GM23338 (cell line): ENCODE results near the gene WDR27. TPM values are rescaled to one million over a fixed set of nuclear protein-coding genes. Genes with fewer than 3 reads are reported as not detected.
"Not testable (repeated sequence)": the region's sequence is repeated elsewhere in the genome, so short reads cannot be mapped to it uniquely, and the experiment has no call there.

Source experiments
- ATAC-seq: fragments of 200-7000 bp; cut with Tn5 transposase; 3 replicates; pipeline ENCODE4 v1.9.1; 2020
- DNase-seq: peaks from one replicate; pipeline ENCODE4 v3.0.0-alpha.2; 2015; ENCODE audit warnings: low spot score
- H2AFZ ChIP-seq: fragments of 200-600 bp; sonication (generic); 2 replicates; pipeline ENCODE4 v1.8.0; 2016; ENCODE audit warnings: antibody characterized with exemption, mild to moderate bottlenecking, moderate library complexity
- H3F3A ChIP-seq: fragments of 200-600 bp; sonication (generic); replicated peaks from 2 replicates; pipeline ENCODE4 v1.8.0; 2017; ENCODE audit warnings: antibody characterized with exemption, mixed run types, low read depth
- H3K27ac ChIP-seq: fragments of 200-600 bp; sonication (generic); 2 replicates; pipeline ENCODE4 v1.6.1; 2016; ENCODE audit warnings: low read depth
- H3K27me3 ChIP-seq: fragments of 200-600 bp; sonication (generic); 2 replicates; pipeline ENCODE4 v1.8.0; 2016; ENCODE audit warnings: mild to moderate bottlenecking, mixed run types, moderate library complexity; ENCODE audit not compliant: insufficient read depth
- H3K36me3 ChIP-seq: fragments of 200-600 bp; sonication (generic); 2 replicates; pipeline ENCODE4 v1.8.0; 2016; ENCODE audit warnings: mild to moderate bottlenecking; ENCODE audit not compliant: insufficient read depth
- H3K4me1 ChIP-seq: fragments of 200-600 bp; sonication (generic); 2 replicates; pipeline ENCODE4 v1.8.0; 2016; ENCODE audit warnings: mild to moderate bottlenecking, moderate library complexity; ENCODE audit not compliant: insufficient read depth
- H3K4me2 ChIP-seq: fragments of 200-600 bp; sonication (generic); 2 replicates; pipeline ENCODE4 v1.7.1; 2017; ENCODE audit warnings: mixed run types
- H3K4me3 ChIP-seq: fragments of 200-600 bp; sonication (generic); 2 replicates; pipeline ENCODE4 v1.6.1; 2016; ENCODE audit warnings: mixed run types
- H3K79me2 ChIP-seq: fragments of 200-600 bp; sonication (generic); replicated peaks from 2 replicates; pipeline ENCODE4 v1.8.0; 2017; ENCODE audit warnings: mild to moderate bottlenecking; ENCODE audit not compliant: insufficient read depth
- H3K9me2 ChIP-seq: fragments of 200-600 bp; sonication (generic); 2 replicates; pipeline ENCODE4 v1.8.0; 2017; ENCODE audit not compliant: insufficient read depth
- H4K20me1 ChIP-seq: fragments of 200-600 bp; sonication (generic); replicated peaks from 2 replicates; pipeline ENCODE4 v1.8.0; 2017; ENCODE audit warnings: mild to moderate bottlenecking; ENCODE audit not compliant: insufficient read depth
- H3K27ac Mint-ChIP-seq: 2 replicates; pipeline ENCODE4 v1.8.0; 2020; ENCODE audit warnings: inconsistent platforms, mild to moderate bottlenecking, moderate library complexity, mixed read lengths
- H3K27me3 Mint-ChIP-seq: 3 replicates; pipeline ENCODE4 v1.8.0; 2022; ENCODE audit warnings: low read depth, mild to moderate bottlenecking, moderate library complexity, mixed read lengths, inconsistent platforms; ENCODE audit not compliant: insufficient read depth, poor library complexity
- H3K36me3 Mint-ChIP-seq: 3 replicates; pipeline ENCODE4 v1.8.0; 2021; ENCODE audit warnings: low read depth, mild to moderate bottlenecking, inconsistent platforms, moderate library complexity, mixed read lengths
- H3K4me1 Mint-ChIP-seq: 3 replicates; pipeline ENCODE4 v1.8.0; 2020; ENCODE audit warnings: mild to moderate bottlenecking, inconsistent platforms, mixed read lengths
- H3K4me3 Mint-ChIP-seq: 3 replicates; pipeline ENCODE4 v1.8.0; 2021; ENCODE audit warnings: moderate library complexity, mild to moderate bottlenecking, inconsistent platforms, mixed read lengths
- H3K9me3 Mint-ChIP-seq: 3 replicates; pipeline ENCODE4 v1.8.0; 2020; ENCODE audit warnings: moderate library complexity, mild to moderate bottlenecking, inconsistent platforms, mixed read lengths
- CREB1 ChIP-seq: fragments of 250-450 bp; sonication (Bioruptor Pico); IDR thresholded peaks from 2 replicates; pipeline ENCODE4 v1.5.0; 2020; ENCODE audit warnings: low read depth, mild to moderate bottlenecking, moderate library complexity
- CTCF ChIP-seq, 2 experiments: fragments of 200-600 bp in 1 of 2; sonication (generic) in 1 of 2; conservative IDR thresholded peaks; 2 replicates each; pipeline versions ENCODE4 v1.5.1 to v1.6.1; 2016 to 2017; ENCODE audit warnings: antibody characterized with exemption in 2 of 2, low read depth in 2 of 2, mild to moderate bottlenecking in 2 of 2, moderate library complexity in 1 of 2
- EZH2 ChIP-seq: fragments of 200-600 bp; sonication (generic); IDR thresholded peaks from one replicate; pipeline ENCODE4 v1.8.0; 2017; ENCODE audit warnings: antibody characterized with exemption, mild to moderate bottlenecking, low read depth; ENCODE audit not compliant: unreplicated experiment
- EZH2phosphoT487 ChIP-seq: fragments of 200-600 bp; sonication (generic); IDR thresholded peaks from one replicate; pipeline ENCODE4 v1.8.1; 2018; ENCODE audit warnings: antibody characterized with exemption; ENCODE audit not compliant: unreplicated experiment
- POLR2AphosphoS5 ChIP-seq: IDR thresholded peaks from 2 replicates; pipeline ENCODE4 v1.6.1; 2016; ENCODE audit warnings: antibody characterized with exemption, low read depth
- REST ChIP-seq: IDR thresholded peaks from one replicate; pipeline ENCODE4 v1.6.1; 2018; ENCODE audit warnings: antibody characterized with exemption; ENCODE audit not compliant: unreplicated experiment
- STAT1 ChIP-seq: IDR thresholded peaks from one replicate; pipeline ENCODE4 v1.6.1; 2016; ENCODE audit warnings: antibody characterized with exemption; ENCODE audit not compliant: unreplicated experiment
- ZNF114 ChIP-seq: fragments of 250-450 bp; sonication (Bioruptor Pico); IDR thresholded peaks from 2 replicates; pipeline ENCODE4 v1.5.0; 2020; ENCODE audit warnings: mild to moderate bottlenecking, moderate library complexity
- ZNF462 ChIP-seq: fragments of 250-450 bp; sonication (Bioruptor Pico); IDR thresholded peaks from 2 replicates; pipeline ENCODE4 v1.5.0; 2020; ENCODE audit warnings: mild to moderate bottlenecking, moderate library complexity
- polyA plus RNA-seq: library from polyadenylated mRNA; unstranded; fragments of >200 nt; fragmentation: Nextera tagmentation; extraction: Ambion mirVana; gene quantifications from 2 replicates; pipeline ENCODE4 v1.2.1, GENCODE V29; 2016
- total RNA-seq: library from RNA; depleted of rRNA; stranded (reverse); fragments of >200 nt; shearing (Covaris generic); gene quantifications from 2 replicates; pipeline ENCODE4 v1.2.3, GENCODE V29; 2014
- TF ChIP-seq, protein P1 (sequence below): IDR thresholded peaks from 2 replicates; pipeline ENCODE4 v1.6.1; 2016; ENCODE audit warnings: antibody characterized with exemption

WDR27 gene
- total and polyA plus RNA-seq, 2 experiments from 2014 or later, result 55.3 to 80.4 TPM

DNA sequence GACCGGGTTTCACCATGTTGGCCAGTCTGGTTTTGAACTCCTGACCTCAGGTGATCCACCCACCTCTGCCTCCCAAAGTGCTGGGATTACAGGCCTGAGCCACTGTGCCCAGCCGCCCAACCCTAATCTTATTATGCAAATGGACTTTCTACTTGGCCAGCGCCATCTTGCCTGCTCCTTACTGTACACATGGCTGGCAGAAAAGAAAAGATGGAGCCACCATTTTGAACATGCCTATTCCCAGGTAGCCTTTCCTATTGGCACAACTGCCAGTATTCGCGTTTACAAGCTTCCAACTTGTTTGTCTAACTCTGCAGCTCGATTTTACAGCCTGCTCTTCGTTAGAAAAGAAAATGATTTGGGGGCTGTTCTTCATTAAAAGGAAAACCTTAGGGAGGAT is 84.3 kb downstream of the WDR27 start:
- H4K20me1 ChIP-seq, result no peaks in the 10 kb centered on the region
- no peak overlapping the region for H3K27ac ChIP-seq
- no peak overlapping the region for H2AFZ ChIP-seq
- H3F3A ChIP-seq, result peaks cover 12% of the 10 kb centered on the region
- DNase-seq (no peak), ATAC-seq (no peak)
- Mint-ChIP-seq H3K36me3 (peaks cover 20% of the 10 kb centered on the region), H3K4me3 (no peak overlapping the region), H3K27ac (no peak overlapping the region), H3K27me3 (peaks cover 11% of the 10 kb centered on the region), H3K9me3 (peaks cover 5% of the 10 kb centered on the region; the same call in 2 of the 3 replicates), H3K4me1 (peaks cover 42% of the 10 kb centered on the region)
- no peak overlapping the region for H3K4me2 ChIP-seq
- H3K27me3 ChIP-seq, result no peaks in the 10 kb centered on the region
- no peaks in the 10 kb centered on the region for H3K36me3 ChIP-seq
- H3K4me3 ChIP-seq, result no peak overlapping the region
- H3K79me2 ChIP-seq, result no peaks in the 10 kb centered on the region
- no peaks in the 10 kb centered on the region for H3K9me2 ChIP-seq
- H3K4me1 ChIP-seq, result peaks cover 34% of the 10 kb centered on the region
- TF ChIP-seq ZNF462 (CRISPR knock-in tag) (no peak), STAT1 (no peak), ZNF114 (CRISPR knock-in tag) (no peak), CTCF (conservative IDR thresholded peaks at IDR 0.05; ENCODE audit: low read depth in 2 of 2) (no peak), POLR2AphosphoS5 (no peak), REST (no peak), CREB1 (CRISPR knock-in tag) (no peak), EZH2 (no peak), EZH2phosphoT487 (no peak)
- TF ChIP-seq, protein P1, sequence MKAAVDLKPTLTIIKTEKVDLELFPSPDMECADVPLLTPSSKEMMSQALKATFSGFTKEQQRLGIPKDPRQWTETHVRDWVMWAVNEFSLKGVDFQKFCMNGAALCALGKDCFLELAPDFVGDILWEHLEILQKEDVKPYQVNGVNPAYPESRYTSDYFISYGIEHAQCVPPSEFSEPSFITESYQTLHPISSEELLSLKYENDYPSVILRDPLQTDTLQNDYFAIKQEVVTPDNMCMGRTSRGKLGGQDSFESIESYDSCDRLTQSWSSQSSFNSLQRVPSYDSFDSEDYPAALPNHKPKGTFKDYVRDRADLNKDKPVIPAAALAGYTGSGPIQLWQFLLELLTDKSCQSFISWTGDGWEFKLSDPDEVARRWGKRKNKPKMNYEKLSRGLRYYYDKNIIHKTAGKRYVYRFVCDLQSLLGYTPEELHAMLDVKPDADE, result no peak

GRCh38 chr6:169608609-169609008 is 93.2 kb downstream of the WDR27 start:
- H3K9me3 Mint-ChIP-seq, DNase-seq, H3K27ac ChIP-seq, H3K36me3 ChIP-seq, H3K4me1 Mint-ChIP-seq, H3K27me3 ChIP-seq, H3K4me2 ChIP-seq, H4K20me1 ChIP-seq, H3K27ac Mint-ChIP-seq, H3K4me3 Mint-ChIP-seq, H2AFZ ChIP-seq, ATAC-seq, H3K4me1 ChIP-seq, H3K79me2 ChIP-seq, H3F3A ChIP-seq, H3K27me3 Mint-ChIP-seq, H3K4me3 ChIP-seq, H3K9me2 ChIP-seq: not testable (repeated sequence)
- H3K36me3 Mint-ChIP-seq, result peaks cover 32% of the 10 kb centered on the region; the same call in 2 of the 3 replicates
